ENCODE data around the gene SS18L1. TPM values are rescaled to one million over a fixed set of nuclear protein-coding genes. Genes with fewer than 3 reads are reported as not detected.

Gene SS18L1
- total RNA-seq, 2 experiments from 2014 or later: 17.0 to 17.7 TPM

GRCh38 chr20:62149532-62150309, 6.2 kb downstream of the SS18L1 start:
- Histone ChIP-seq H3K4me2 (ENCODE audit: low read length) (no peak overlapping the region), H2AFZ (ENCODE audit: low read length) (no peak overlapping the region), H3K4me3 (ENCODE audit: low read depth, low read length, poor library complexity, severe bottlenecking) (no peak overlapping the region), H3K9me2 (ENCODE audit: insufficient read depth, low read length) (no peaks in the 10 kb centered on the region), H3K79me2 (ENCODE audit: insufficient read depth, low read depth, low read length) (peaks cover 14% of the 10 kb centered on the region; the same call in 1 of the 2 replicates), H3K9me3 (ENCODE audit: low read length) (no peaks in the 10 kb centered on the region), H3K4me1 (ENCODE audit: insufficient read depth, low read length, poor library complexity, severe bottlenecking) (peaks cover 6% of the 10 kb centered on the region), H3K36me3 (ENCODE audit: insufficient read depth, low read length) (peaks cover 28% of the 10 kb centered on the region), H4K20me1 (ENCODE audit: insufficient read depth, low read length) (peaks cover 4% of the 10 kb centered on the region; the same call in 1 of the 2 replicates), H3K27ac (ENCODE audit: low read depth, low read length, poor library complexity, severe bottlenecking) (no peak overlapping the region)
- no peak for DNase-seq (ENCODE audit: low spot score)
- TF ChIP-seq CTCF (conservative IDR thresholded peaks at IDR 0.05; ENCODE audit: low read length): no peak
- no peak for TF ChIP-seq EZH2phosphoT487 (IDR thresholded peaks at IDR 0.05; ENCODE audit: borderline replicate concordance, low read depth, low read length)
- BruUV-seq (replicated peaks): no TSS peak
- intact Hi-C loops (cut with micrococcal nuclease; ENCODE audit: unreplicated experiment): no loop called here
- CTCF ChIA-PET (ENCODE audit: unreplicated experiment): no interaction called here
- POLR2A ChIA-PET: no interaction called here

GRCh38 chr20:62150310-62150575, 6.7 kb downstream of the SS18L1 start:
- Histone ChIP-seq H3K36me3 (ENCODE audit: insufficient read depth, low read length) (peaks cover 28% of the 10 kb centered on the region), H4K20me1 (ENCODE audit: insufficient read depth, low read length) (no peaks in the 10 kb centered on the region), H3K4me1 (ENCODE audit: insufficient read depth, low read length, poor library complexity, severe bottlenecking) (peaks cover under 1% of the 10 kb centered on the region), H3K4me2 (ENCODE audit: low read length) (no peak overlapping the region), H3K9me2 (ENCODE audit: insufficient read depth, low read length) (no peaks in the 10 kb centered on the region), H3K79me2 (ENCODE audit: insufficient read depth, low read depth, low read length) (peaks cover 10% of the 10 kb centered on the region; the same call in 1 of the 2 replicates), H3K4me3 (ENCODE audit: low read depth, low read length, poor library complexity, severe bottlenecking) (no peak overlapping the region), H3K27ac (ENCODE audit: low read depth, low read length, poor library complexity, severe bottlenecking) (no peak overlapping the region), H3K9me3 (ENCODE audit: low read length) (no peaks in the 10 kb centered on the region), H2AFZ (ENCODE audit: low read length) (no peak overlapping the region)
- ChIA-PET CTCF (ENCODE audit: unreplicated experiment) (no interaction called here), POLR2A (no interaction called here)
- TF ChIP-seq EZH2phosphoT487 (IDR thresholded peaks at IDR 0.05; ENCODE audit: borderline replicate concordance, low read depth, low read length): no peak
- no peak for TF ChIP-seq CTCF (conservative IDR thresholded peaks at IDR 0.05; ENCODE audit: low read length)
- DNase-seq (ENCODE audit: low spot score): no peak
- BruUV-seq (replicated peaks): no TSS peak
- intact Hi-C loops (cut with micrococcal nuclease; ENCODE audit: unreplicated experiment): no loop called here

GRCh38 chr20:62151225-62151624, 7.7 kb downstream of the SS18L1 start:
- Histone ChIP-seq H3K4me2 (ENCODE audit: low read length) (no peak overlapping the region), H3K27ac (ENCODE audit: low read depth, low read length, poor library complexity, severe bottlenecking) (no peak overlapping the region), H3K4me1 (ENCODE audit: insufficient read depth, low read length, poor library complexity, severe bottlenecking) (no peaks in the 10 kb centered on the region), H3K9me2 (ENCODE audit: insufficient read depth, low read length) (no peaks in the 10 kb centered on the region), H3K9me3 (ENCODE audit: low read length) (no peaks in the 10 kb centered on the region), H3K36me3 (ENCODE audit: insufficient read depth, low read length) (peaks cover 28% of the 10 kb centered on the region), H3K79me2 (ENCODE audit: insufficient read depth, low read depth, low read length) (peaks cover 10% of the 10 kb centered on the region; the same call in 1 of the 2 replicates), H2AFZ (ENCODE audit: low read length) (no peak overlapping the region), H4K20me1 (ENCODE audit: insufficient read depth, low read length) (no peaks in the 10 kb centered on the region), H3K4me3 (ENCODE audit: low read depth, low read length, poor library complexity, severe bottlenecking) (no peak overlapping the region)
- no peak for TF ChIP-seq CTCF (conservative IDR thresholded peaks at IDR 0.05; ENCODE audit: low read length)
- no peak for TF ChIP-seq EZH2phosphoT487 (IDR thresholded peaks at IDR 0.05; ENCODE audit: borderline replicate concordance, low read depth, low read length)
- no TSS peak for BruUV-seq (replicated peaks)
- intact Hi-C loops (cut with micrococcal nuclease; ENCODE audit: unreplicated experiment): no loop called here
- POLR2A ChIA-PET: no interaction called here
- DNase-seq (ENCODE audit: low spot score): no peak
- CTCF ChIA-PET (ENCODE audit: unreplicated experiment): no interaction called here

Measured in OCI-LY7 (cell line).